Measurements from ENCODE around the gene NMD3.
"Not testable (repeated sequence)": the region's sequence is repeated elsewhere in the genome, so short reads cannot be mapped to it uniquely, and the experiment has no call there.

The NMD3 gene

GRCh38 chr3:161231861-161232260 is 10.8 kb downstream of the NMD3 start:
- DNase-seq, result no peak

DNA sequence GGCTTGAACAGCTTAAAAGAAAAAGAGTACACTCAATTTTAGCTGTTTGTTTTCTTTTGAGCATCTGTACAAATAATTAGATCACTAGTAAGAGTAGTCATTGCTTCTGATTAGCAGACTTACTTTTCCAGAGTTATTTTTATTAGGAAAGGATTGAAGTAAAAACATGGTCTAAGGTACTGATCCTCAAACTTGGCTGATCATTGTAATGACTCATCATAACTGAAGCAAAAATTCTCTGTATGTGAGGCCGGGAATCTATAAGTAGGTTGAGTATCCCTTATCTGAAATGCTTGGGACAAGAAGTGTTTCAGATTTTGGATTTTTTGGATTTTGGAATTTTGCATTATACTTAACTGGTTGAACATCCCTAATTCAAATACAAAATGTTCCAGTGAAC is 12.4 kb downstream of the NMD3 start:
- DNase-seq, result no peak

DNA sequence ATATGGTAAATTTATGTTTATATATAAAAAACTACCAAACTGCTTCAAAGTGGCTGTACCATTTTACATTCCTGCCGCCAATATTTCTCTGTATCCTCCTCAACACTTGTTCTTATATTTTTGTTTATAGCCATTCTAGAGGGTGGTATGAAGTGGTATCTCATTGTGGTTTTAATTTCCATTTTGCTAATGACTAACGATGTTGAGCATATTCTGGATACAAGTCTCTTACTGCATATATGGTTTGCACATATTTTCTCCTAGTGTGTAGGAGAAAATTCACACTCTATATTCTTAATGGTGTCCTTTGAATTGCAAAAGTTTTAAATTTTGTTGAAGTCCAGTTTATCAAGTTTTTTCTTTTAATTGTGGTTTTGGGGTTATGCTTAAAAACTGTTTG is 15.1 kb downstream of the NMD3 start:
- DNase-seq, result no peak

- DNase-seq, result no peak
Measured at GRCh38 chr3:161239700-161240099, 18.6 kb downstream of the NMD3 start.

DNA sequence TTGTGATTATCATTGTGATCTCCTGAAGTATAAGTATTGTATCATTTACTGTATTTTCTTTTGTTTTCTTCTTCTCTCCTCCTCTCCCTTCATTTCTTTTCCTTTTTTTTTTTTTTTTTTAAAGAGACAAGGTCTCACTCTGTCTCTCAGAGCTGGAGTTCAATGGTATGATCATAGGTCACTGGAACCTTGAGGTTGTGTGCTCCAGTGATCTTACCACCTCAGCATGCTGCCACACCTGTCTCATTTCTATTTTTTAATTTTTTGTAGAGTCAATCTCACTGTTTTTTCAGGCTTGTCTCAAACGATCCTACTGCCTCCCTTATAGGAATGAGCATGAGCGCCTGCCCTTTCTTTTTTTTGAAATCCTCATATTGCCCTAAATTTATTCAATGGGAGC is 23.4 kb downstream of the NMD3 start:
- no peak for DNase-seq

GRCh38 chr3:161247049-161247448 is 25.9 kb downstream of the NMD3 start:
- no peak for DNase-seq

DNA sequence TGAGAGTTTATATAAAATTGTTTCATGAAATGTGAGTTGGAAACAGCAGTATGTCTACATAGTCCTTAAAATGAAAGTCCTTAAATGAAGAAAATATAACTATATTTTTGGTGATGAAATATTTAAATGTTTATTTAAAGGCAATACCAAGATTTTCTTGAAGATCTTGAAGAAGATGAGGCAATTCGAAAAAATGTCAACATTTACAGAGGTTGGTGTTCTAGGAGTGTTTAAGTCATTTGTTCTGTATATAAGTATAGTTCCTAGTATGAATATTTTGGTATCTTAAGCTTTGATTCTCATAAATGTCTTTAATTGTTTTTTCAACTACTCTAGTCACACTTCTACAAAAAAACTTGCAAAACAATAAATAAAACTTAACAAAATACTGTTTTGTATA is 29.0 kb downstream of the NMD3 start:
- no peak for DNase-seq

GRCh38 chr3:161251716-161252115 is 30.6 kb downstream of the NMD3 start:
- DNase-seq, result no peak

- no peak for DNase-seq
Measured at GRCh38 chr3:161252143-161252542, 31.0 kb downstream of the NMD3 start.

DNA sequence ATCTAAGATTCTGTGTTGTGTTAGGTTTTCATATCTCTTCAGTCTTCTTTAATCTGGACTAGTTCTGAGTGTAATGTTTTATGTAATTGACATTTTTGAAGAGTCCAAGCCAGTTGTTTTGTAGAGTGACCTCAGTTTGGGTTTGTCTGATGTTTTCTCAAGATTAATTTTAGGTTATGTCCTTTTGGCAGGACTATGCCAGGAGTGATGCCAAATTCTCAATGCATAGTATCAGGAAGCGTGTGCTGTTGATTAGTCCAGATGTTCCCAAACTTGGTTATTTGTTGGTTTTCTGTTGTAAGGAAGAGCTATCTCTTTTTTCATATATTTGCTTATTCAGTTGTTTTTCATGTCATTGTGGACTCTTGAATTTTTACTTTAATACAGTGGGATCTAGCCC is 32.6 kb downstream of the NMD3 start:
- no peak for DNase-seq

DNA sequence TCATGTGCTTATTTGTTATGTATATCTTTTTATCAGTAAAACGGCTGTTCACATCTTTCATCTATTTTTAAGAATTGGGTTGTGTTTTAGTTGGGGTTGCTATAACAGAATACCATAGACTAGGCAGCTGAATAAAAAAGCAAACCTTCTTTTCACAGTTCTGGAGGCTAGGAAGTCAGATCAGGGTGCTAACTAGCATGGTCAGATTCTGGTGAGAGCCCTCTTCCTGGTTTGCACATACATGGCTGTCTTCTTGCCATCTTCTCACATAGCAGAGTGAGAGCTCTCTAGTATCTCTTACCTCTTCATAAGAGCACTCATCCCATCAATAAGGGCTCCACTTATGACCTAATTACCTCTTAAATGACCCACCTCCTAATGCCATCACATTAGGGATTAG is 33.8 kb downstream of the NMD3 start:
- DNase-seq, result no peak

GRCh38 chr3:161263057-161263456 is 41.9 kb downstream of the NMD3 start:
- no peak for DNase-seq

- DNase-seq, result no peak
Measured at GRCh38 chr3:161264852-161265251, 43.7 kb downstream of the NMD3 start.

DNA sequence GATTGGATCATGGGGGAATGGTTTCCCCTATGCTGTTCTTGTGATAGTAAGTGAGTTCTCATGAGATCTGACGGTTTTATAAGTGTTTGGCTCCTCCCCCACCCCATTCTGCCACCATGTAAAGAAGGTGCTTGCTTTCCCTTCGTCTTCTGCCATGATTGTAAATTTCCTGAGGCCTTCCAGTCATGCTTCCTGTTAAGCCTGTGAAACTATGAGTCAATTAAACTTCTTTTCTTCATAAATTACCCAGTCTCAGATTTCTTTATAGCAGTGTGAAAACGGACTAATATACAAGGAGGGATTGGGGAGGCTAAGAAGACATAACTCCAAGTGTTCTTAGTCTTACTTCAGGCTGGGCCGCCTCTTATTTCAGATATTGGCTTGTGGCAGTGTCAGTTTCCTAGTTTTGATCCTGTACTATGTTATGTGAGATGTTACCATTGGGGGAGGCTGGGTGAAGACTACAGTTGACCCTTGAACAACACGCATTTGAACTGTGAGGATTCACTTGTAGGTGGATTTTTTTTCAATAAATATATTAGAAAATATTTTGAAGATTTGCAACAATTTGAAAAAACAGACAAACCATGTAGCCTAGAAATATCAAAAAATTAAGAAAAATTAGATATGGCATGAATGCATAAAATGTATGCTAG is 44.9 kb downstream of the NMD3 start:
- no peak for DNase-seq

DNA sequence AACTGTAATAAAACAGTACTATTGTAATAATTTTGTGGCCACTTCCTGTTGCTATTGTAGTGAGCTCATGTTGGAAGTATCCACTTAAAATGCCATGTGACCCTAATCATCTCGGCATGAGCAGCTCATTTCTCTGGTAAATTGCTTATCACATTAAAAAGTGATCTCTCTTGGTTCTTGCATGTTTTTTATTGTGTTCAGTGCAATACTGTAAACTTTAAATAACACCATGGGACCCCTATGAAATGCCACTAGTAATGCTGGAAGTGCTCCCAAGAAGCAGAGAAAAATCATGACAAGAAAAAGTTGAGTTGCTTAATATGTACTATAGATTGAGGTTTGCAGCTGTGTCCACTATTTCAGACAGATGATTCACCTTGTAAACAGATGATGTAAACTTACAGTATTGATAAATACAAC is 45.6 kb downstream of the NMD3 start:
- no peak for DNase-seq

GRCh38 chr3:161267646-161268045 is 46.5 kb downstream of the NMD3 start:
- no peak for DNase-seq

DNA sequence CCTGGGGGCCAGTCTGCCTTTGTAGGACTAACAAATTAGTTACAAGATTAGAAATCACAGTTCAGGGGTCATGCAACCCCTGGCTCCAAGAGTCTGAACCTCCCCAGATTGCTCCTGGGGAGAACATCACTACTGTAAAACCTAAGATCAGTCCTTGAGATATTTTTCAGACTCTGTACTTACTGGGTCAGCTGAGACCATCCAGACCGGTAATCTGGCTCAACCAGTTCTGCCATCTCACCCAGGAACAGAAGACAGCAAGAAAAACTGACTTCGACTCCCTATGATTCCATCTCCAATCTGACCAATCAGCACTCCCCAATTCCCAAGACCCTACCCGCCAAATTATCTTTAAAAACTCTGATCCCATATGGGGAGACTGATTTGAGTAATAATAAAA is 47.5 kb downstream of the NMD3 start:
- DNase-seq, result no peak

GRCh38 chr3:161270991-161271390 is 49.9 kb downstream of the NMD3 start:
- no peak for DNase-seq

DNA sequence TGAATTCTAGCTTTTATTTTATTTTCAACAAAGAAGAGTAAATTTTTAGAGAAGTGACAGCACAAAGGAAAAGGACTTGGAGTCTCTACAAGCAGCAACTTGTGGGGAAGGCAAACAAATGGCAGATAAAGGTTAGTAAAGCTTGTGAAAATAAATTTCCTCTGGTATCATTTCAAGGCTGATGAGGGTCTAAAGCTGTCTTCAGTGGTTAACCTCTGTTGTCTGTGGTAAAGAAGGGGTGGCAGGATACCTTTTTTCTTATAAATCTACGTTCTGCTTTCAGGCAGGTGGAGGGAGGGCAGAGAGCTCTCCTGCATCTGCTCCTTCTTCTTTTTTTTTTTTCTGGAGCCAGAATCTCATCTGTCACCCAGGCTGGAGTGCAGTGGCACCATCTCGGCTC is 50.5 kb downstream of the NMD3 start:
- no peak for DNase-seq

- no peak for DNase-seq
Measured at GRCh38 chr3:161272524-161272923, 51.4 kb downstream of the NMD3 start.

GRCh38 chr3:161273589-161274218 is 52.6 kb downstream of the NMD3 start:
- DNase-seq, result no peak

- DNase-seq, result peak; percentile 45 to 51
Measured at GRCh38 chr3:161274691-161275298, 53.7 kb downstream of the NMD3 start.

GRCh38 chr3:161275919-161276318 is 54.8 kb downstream of the NMD3 start:
- DNase-seq, result no peak

DNA sequence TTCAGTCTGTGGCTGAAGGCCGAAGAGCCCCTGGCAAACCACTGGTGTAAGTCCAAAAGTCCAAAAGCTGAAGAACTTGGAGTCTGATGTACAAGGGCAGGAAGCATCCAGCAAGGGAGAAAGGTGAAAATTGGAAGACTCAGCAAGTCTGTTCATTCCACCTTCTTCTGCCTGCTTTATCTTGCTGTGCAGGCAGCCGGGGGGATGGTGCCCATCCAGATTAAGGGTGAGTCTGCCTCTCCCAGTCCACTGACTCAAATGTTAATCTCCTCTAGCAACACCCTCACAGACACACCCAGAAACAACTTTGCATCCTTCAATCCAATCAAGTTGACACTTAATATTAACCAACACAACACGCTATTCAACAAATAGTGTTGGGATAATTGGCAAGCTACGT is 61.3 kb downstream of the NMD3 start:
- DNase-seq, result not testable (repeated sequence)

GRCh38 chr3:161284989-161285388 is 63.9 kb downstream of the NMD3 start:
- no peak for DNase-seq
